ENCODE data around the gene ZDHHC11B. TPM values are rescaled to one million over a fixed set of nuclear protein-coding genes. Genes with fewer than 3 reads are reported as not detected.

ZDHHC11B gene
- total RNA-seq, 6 experiments from 2014 or later, result 0.17 to 0.19 TPM; not detected in 4

- H3K9me3 Mint-ChIP-seq, result peaks cover 6% of the 10 kb centered on the region; the same call in 1 of the 2 replicates
- no peaks in the 10 kb centered on the region; the same call in none of the 2 replicates for H3K27me3 Mint-ChIP-seq (ENCODE audit: insufficient read depth)
- peaks cover 4% of the 10 kb centered on the region; the same call in 1 of the 2 replicates for H3K4me1 Mint-ChIP-seq (ENCODE audit: low read depth)
- DNase-seq, result no peak
- H3K36me3 Mint-ChIP-seq (ENCODE audit: low read depth), result peaks cover 34% of the 10 kb centered on the region
- no peak overlapping the region for H3K4me3 Mint-ChIP-seq
- peak; percentile 28; the same call in 1 of the 2 replicates for TF ChIP-seq CTCF (IDR thresholded peaks at IDR 0.05)
- no peak overlapping the region for H3K27ac Mint-ChIP-seq
These were observed 120.8 kb downstream of the ZDHHC11B start for GRCh38 chr5:663436-664342.

- H3K4me1 Mint-ChIP-seq (ENCODE audit: low read depth), result peaks cover 7% of the 10 kb centered on the region
- no peak for DNase-seq
- no peak overlapping the region for H3K4me3 Mint-ChIP-seq
- no peak for TF ChIP-seq CTCF (IDR thresholded peaks at IDR 0.05)
- no peaks in the 10 kb centered on the region; the same call in none of the 2 replicates for H3K27me3 Mint-ChIP-seq (ENCODE audit: insufficient read depth)
- H3K9me3 Mint-ChIP-seq, result peaks cover 6% of the 10 kb centered on the region; the same call in 1 of the 2 replicates
- peaks cover 36% of the 10 kb centered on the region for H3K36me3 Mint-ChIP-seq (ENCODE audit: low read depth)
- no peak overlapping the region for H3K27ac Mint-ChIP-seq
These were observed 121.6 kb downstream of the ZDHHC11B start for GRCh38 chr5:662751-663435.

- H3K36me3 Mint-ChIP-seq (ENCODE audit: low read depth), result peaks cover 37% of the 10 kb centered on the region
These were observed 122.4 kb downstream of the ZDHHC11B start for GRCh38 chr5:661891-662750.

GRCh38 chr5:660491-661030 is 124.0 kb downstream of the ZDHHC11B start:
- H3K9me3 Mint-ChIP-seq, result peaks cover 6% of the 10 kb centered on the region; the same call in 1 of the 2 replicates
- peaks cover 37% of the 10 kb centered on the region for H3K36me3 Mint-ChIP-seq (ENCODE audit: low read depth)
- H3K4me3 Mint-ChIP-seq, result no peak overlapping the region
- DNase-seq, result no peak
- H3K4me1 Mint-ChIP-seq (ENCODE audit: low read depth), result peaks cover 15% of the 10 kb centered on the region
- no peak overlapping the region for H3K27ac Mint-ChIP-seq
- TF ChIP-seq CTCF (IDR thresholded peaks at IDR 0.05), result no peak
- H3K27me3 Mint-ChIP-seq (ENCODE audit: insufficient read depth), result no peaks in the 10 kb centered on the region; the same call in none of the 2 replicates

More at GRCh38 chr5:661891-662750, 122.4 kb downstream of the ZDHHC11B start:
- no peak for TF ChIP-seq CTCF (IDR thresholded peaks at IDR 0.05)
- H3K27me3 Mint-ChIP-seq (ENCODE audit: insufficient read depth), result no peaks in the 10 kb centered on the region; the same call in none of the 2 replicates
- H3K4me3 Mint-ChIP-seq, result no peak overlapping the region
- no peak overlapping the region for H3K27ac Mint-ChIP-seq
- peaks cover 6% of the 10 kb centered on the region; the same call in 1 of the 2 replicates for H3K9me3 Mint-ChIP-seq
- H3K4me1 Mint-ChIP-seq (ENCODE audit: low read depth), result peaks cover 15% of the 10 kb centered on the region
- DNase-seq, result no peak

Other genes starting within 250 kb of the ZDHHC11B start
- 1 to 10 TPM; 2.9 to 5.0 (median 4.0) TPM for gene CEP72, start 172.4 kb downstream of the ZDHHC11B start, total RNA-seq (2021; fragmentation: NEBNext Ultra II Directional; extraction: Animal tissue kit (Norgen Biotek cat#: 25700))
- under 1 TPM; 0.19 to 0.43 (median 0.30) TPM for gene TPPP, start 91.4 kb downstream of the ZDHHC11B start, total RNA-seq (2021; fragmentation: NEBNext Ultra II Directional; extraction: Animal tissue kit (Norgen Biotek cat#: 25700))
- gene ZDHHC11, start 66.3 kb upstream of the ZDHHC11B start, total RNA-seq (2021; fragmentation: NEBNext Ultra II Directional; extraction: Animal tissue kit (Norgen Biotek cat#: 25700)), result 1 to 10 TPM; 1.3 to 4.2 (median 1.8) TPM
- gene BRD9, start 108.1 kb upstream of the ZDHHC11B start, total RNA-seq (2021; fragmentation: NEBNext Ultra II Directional; extraction: Animal tissue kit (Norgen Biotek cat#: 25700)), result 10 to 100 TPM; 28.0 to 31.5 (median 31.0) TPM
- gene TRIP13, start 108.2 kb upstream of the ZDHHC11B start, total RNA-seq (2021; fragmentation: NEBNext Ultra II Directional; extraction: Animal tissue kit (Norgen Biotek cat#: 25700)), result 10 to 100 TPM; 16.5 to 40.4 (median 35.8) TPM
- not detected for gene NKD2, start 224.1 kb upstream of the ZDHHC11B start, total RNA-seq (2021; fragmentation: NEBNext Ultra II Directional; extraction: Animal tissue kit (Norgen Biotek cat#: 25700))

All from HFFc6 (cell line).